Panc1 (cell line): ENCODE measurements around the gene RGS6. TPM values are rescaled to one million over a fixed set of nuclear protein-coding genes. Genes with fewer than 3 reads are reported as not detected.

ENCODE experiments used
- ATAC-seq: fragments of 200-7000 bp; cut with Tn5 transposase; 2 replicates; pipeline ENCODE4 v1.9.1; 2020; ENCODE audit warnings: mild to moderate bottlenecking, moderate library complexity
- BruUV-seq: library from RNA; stranded (reverse); fragments of 400-500 nt; replicated peaks from 2 replicates; lab custom pipeline; 2021; lab: Mats Ljungman, UMichigan
- CTCF ChIA-PET: fragments of 300-600 bp; sonication (Branson Sonifier 250); formaldehyde crosslinking; loops from one replicate; lab custom pipeline; 2022; ENCODE audit warnings: antibody characterized with exemption; lab: Charles Lee
- POLR2A ChIA-PET: fragments of 300-600 bp; sonication (Branson Sonifier 250); formaldehyde crosslinking; loops from one replicate; lab custom pipeline; 2022; ENCODE audit warnings: antibody characterized with exemption; lab: Charles Lee
- DNase-seq: peaks from one replicate; pipeline ENCODE4 v3.0.0-alpha.2; 2010; ENCODE audit warnings: low read depth, low spot score
- H3K27ac ChIP-seq: 2 replicates; pipeline ENCODE4 v1.5.1; 2011; ENCODE audit warnings: mild to moderate bottlenecking, low read length, inconsistent platforms
- H3K27me3 ChIP-seq: fragments of 200-500 bp; sonication (Bioruptor generic); 2 replicates; pipeline ENCODE4 v1.6.0; 2014; ENCODE audit warnings: low read length, inconsistent platforms; ENCODE audit not compliant: control insufficient read depth, insufficient read depth
- H3K36me3 ChIP-seq: fragments of 200-500 bp; sonication (Bioruptor generic); 2 replicates; pipeline ENCODE4 v1.5.1; 2014; ENCODE audit warnings: inconsistent platforms, mild to moderate bottlenecking, low read length, moderate library complexity; ENCODE audit not compliant: control insufficient read depth, insufficient read depth
- H3K4me1 ChIP-seq: 2 replicates; pipeline ENCODE4 v1.5.1; 2011; ENCODE audit warnings: inconsistent platforms, mild to moderate bottlenecking, low read length, moderate library complexity; ENCODE audit not compliant: control insufficient read depth, insufficient read depth
- H3K4me3 ChIP-seq, 2 experiments: 2 replicates each; pipeline ENCODE4 v1.5.1; 2011 to 2012; ENCODE audit warnings: low read depth in 2 of 2, low read length in 2 of 2, mild to moderate bottlenecking in 2 of 2, inconsistent platforms in 1 of 2, moderate library complexity in 1 of 2
- H3K9me3 ChIP-seq: fragments of 200-500 bp; sonication (Bioruptor generic); 2 replicates; pipeline ENCODE4 v1.5.1; 2014; ENCODE audit warnings: low read depth, mild to moderate bottlenecking, inconsistent platforms, low read length, moderate library complexity; ENCODE audit not compliant: control insufficient read depth, insufficient read depth
- CTCF ChIP-seq: fragments of 450-650 bp; IDR thresholded peaks from 2 replicates; pipeline ENCODE4 v1.5.1; 2017; ENCODE audit warnings: mild to moderate bottlenecking
- POLR2AphosphoS5 ChIP-seq: IDR thresholded peaks from 2 replicates; pipeline ENCODE4 v1.6.1; 2012; ENCODE audit warnings: mild to moderate bottlenecking, low read depth, low read length, moderate library complexity
- REST ChIP-seq, 2 experiments: IDR thresholded peaks; 2 replicates each; pipeline ENCODE4 v1.6.1; 2011 to 2012; ENCODE audit warnings: low read depth in 2 of 2, control low read depth in 1 of 2, low read length in 1 of 2, mild to moderate bottlenecking in 1 of 2, moderate library complexity in 1 of 2; ENCODE audit not compliant: insufficient read depth in 1 of 2
- SIN3A ChIP-seq: IDR thresholded peaks from 2 replicates; pipeline ENCODE4 v1.6.1; 2012; ENCODE audit warnings: low read depth, mild to moderate bottlenecking, low read length, moderate library complexity, borderline replicate concordance; ENCODE audit not compliant: insufficient read depth
- TCF7L2 ChIP-seq: IDR thresholded peaks from 2 replicates; pipeline ENCODE4 v1.6.1; 2011; ENCODE audit warnings: mild to moderate bottlenecking, low read depth, low read length, inconsistent platforms
- in situ Hi-C: cut with HindIII; loops from 2 replicates; pipeline ENCODE4 v1.10.0; 2016; ENCODE audit warnings: low sequenced_read_pairs, low pct_unique_long_range_greater_than_20kb
- intact Hi-C: fragments of 100-400 bp; cut with micrococcal nuclease; formaldehyde crosslinking; loops from one replicate; pipeline ENCODE4 v1.10.0; 2022; ENCODE audit not compliant: unreplicated experiment
- total RNA-seq: library from RNA; stranded (reverse); gene quantifications from one replicate; pipeline ENCODE4 v1.2.1, GENCODE V29; 2021; ENCODE audit not compliant: unreplicated experiment

Gene RGS6
- total RNA-seq, 1 experiment from 2014 or later, result not detected

GRCh38 chr14:71956920-71957563 is 24.8 kb downstream of the RGS6 start:
- intact Hi-C loops, result no loop called here
- H3K9me3 ChIP-seq, result no peaks in the 10 kb centered on the region
- TF ChIP-seq SIN3A (no peak), CTCF (no peak), TCF7L2 (no peak), REST (IDR thresholded peaks at IDR 0.05; ENCODE audit: insufficient read depth in 1 of 2, low read depth in 2 of 2, low read length in 1 of 2) (no peak), POLR2AphosphoS5 (no peak)
- H3K36me3 ChIP-seq, result no peaks in the 10 kb centered on the region
- in situ Hi-C loops, result no loop called here
- H3K4me1 ChIP-seq, result no peaks in the 10 kb centered on the region
- DNase-seq, result no peak
- no peak overlapping the region for H3K4me3 ChIP-seq
- no peaks in the 10 kb centered on the region for H3K27me3 ChIP-seq
- CTCF ChIA-PET, result no interaction called here
- ATAC-seq, result no peak
- POLR2A ChIA-PET, result no interaction called here
- no TSS peak for BruUV-seq
- no peak overlapping the region for H3K27ac ChIP-seq

GRCh38 chr14:71959055-71959454 is 26.8 kb downstream of the RGS6 start:
- DNase-seq (no peak), ATAC-seq (no peak)
- no peak for TF ChIP-seq TCF7L2
- no peak for TF ChIP-seq POLR2AphosphoS5
- no peak for TF ChIP-seq CTCF
- no peak for TF ChIP-seq SIN3A
- TF ChIP-seq REST (IDR thresholded peaks at IDR 0.05; ENCODE audit: insufficient read depth in 1 of 2, low read depth in 2 of 2, low read length in 1 of 2), result no peak
- ChIA-PET CTCF (no interaction called here), POLR2A (no interaction called here)
- no peaks in the 10 kb centered on the region for H3K36me3 ChIP-seq
- H3K27ac ChIP-seq, result no peak overlapping the region
- no TSS peak for BruUV-seq
- H3K27me3 ChIP-seq, result no peaks in the 10 kb centered on the region
- no peaks in the 10 kb centered on the region for H3K4me1 ChIP-seq
- intact Hi-C loops (no loop called here), in situ Hi-C loops (no loop called here)
- H3K4me3 ChIP-seq, result no peak overlapping the region
- H3K9me3 ChIP-seq, result no peaks in the 10 kb centered on the region
